LNCAP (cell line): ENCODE measurements around the gene RFPL1.

Experiments used
- CTCF ChIP-seq: fragments of 450-650 bp; IDR thresholded peaks from 2 replicates; pipeline ENCODE4 v1.5.1; 2017; ENCODE audit warnings: mild to moderate bottlenecking

The RFPL1 gene

DNA sequence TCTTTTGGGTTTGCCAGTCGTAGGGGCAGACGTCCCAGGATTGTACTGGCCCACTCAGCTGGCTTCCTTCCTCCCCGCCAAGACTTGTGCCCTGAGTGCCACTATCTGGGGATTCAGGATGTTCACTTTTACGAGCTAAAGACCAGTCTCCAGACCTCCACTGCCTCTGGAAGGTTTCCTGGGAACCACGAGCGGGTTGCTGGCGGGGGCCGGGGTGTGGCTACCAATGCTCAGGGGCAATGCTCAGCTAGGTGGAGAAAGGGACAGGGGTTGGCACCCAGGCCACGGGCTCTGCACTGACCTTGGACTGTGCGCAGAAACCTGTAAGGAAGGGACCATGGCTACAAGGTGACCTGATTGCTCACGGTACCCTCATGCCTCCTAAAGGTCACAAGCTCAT lies 43.9 kb downstream of the RFPL1 start:
- TF ChIP-seq CTCF, result no peak

- no peak for TF ChIP-seq CTCF
Observed at GRCh38 chr22:29482726-29483125, 44.3 kb downstream of the RFPL1 start.

- TF ChIP-seq CTCF, result no peak
Observed at GRCh38 chr22:29483254-29483653, 44.9 kb downstream of the RFPL1 start.

DNA sequence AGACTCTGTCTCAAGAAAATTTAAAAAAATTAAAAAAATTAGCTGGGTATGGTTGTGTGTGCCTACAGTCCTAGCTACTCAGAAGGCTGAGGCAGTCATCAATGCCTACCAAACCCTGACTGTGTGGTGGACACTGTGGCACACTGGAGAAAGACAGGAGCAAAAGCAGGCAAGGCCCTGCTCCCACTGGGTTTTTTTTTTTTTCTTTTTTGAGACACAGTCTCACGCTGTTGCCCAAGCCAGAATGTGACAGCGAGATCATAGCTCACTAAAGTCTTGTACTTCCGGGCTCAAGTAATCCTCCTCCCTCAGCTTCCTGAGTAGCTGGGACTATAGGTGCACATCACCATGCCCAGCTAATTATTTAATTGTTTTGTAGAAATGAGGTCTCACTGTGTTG lies 46.3 kb downstream of the RFPL1 start:
- no peak for TF ChIP-seq CTCF

DNA sequence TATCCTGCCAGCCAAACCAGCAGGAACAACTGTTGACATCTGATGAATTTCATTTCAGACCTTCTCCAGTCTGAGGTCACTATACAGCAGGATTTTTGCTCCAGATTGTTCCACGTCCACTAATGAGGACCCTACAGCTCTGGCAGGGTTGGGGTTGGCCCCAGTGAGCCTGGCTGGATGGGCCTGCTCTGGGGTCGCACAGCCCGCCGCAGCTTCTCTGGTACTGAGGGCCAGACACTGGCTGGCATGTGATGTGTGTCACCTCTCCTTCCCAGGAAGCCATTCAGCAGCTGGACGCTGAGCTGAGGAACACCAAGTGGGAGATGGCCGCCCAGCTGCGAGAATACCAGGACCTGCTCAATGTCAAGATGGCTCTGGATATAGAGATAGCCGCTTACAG lies 47.1 kb downstream of the RFPL1 start:
- no peak for TF ChIP-seq CTCF

DNA sequence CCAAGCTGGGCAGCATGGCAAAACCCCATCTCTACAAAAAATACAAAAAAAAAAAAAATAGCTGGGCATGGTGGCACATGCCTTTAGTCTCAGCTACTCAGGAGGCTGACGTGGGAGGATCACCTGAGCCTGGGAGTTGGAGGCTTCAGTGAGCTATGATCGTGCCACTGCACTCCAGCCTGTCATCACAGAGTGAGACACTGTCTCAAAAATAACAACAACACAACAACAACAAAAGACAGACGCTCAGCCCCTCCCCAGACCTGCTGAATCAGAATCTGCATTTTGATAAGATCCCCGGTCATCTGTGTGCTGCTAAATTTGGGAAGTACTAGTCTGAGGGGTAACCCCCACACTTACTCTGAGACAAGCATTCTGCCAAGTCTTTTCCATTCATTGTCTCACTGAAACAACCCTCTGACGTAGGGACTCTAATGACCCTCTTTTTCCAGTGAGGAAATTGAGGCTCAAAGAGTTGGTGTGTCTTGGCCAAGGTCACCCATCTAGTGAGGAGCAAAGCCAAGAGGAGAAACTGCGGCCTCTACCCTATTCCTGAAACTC lies 49.1 kb downstream of the RFPL1 start:
- no peak for TF ChIP-seq CTCF

- TF ChIP-seq CTCF, result no peak
Observed at GRCh38 chr22:29491012-29491411, 52.6 kb downstream of the RFPL1 start.
